Retinal pigment epithelial cell (primary cell): ENCODE data around the gene GRIN3A.

Source experiments
- DNase-seq: peaks from one replicate; pipeline ENCODE4 v3.0.0-alpha.2; 2010; ENCODE audit warnings: low read depth
- H3K4me3 ChIP-seq: 2 replicates; pipeline ENCODE4 v1.5.1; 2011; ENCODE audit warnings: mild to moderate bottlenecking, low read length, control low read depth, moderate library complexity
- CTCF ChIP-seq: conservative IDR thresholded peaks from 2 replicates; pipeline ENCODE4 v1.5.1; 2011; ENCODE audit warnings: low read depth, low read length, control low read depth, inconsistent platforms

GRIN3A gene

GRCh38 chr9:101582553-101582952 lies 155.9 kb downstream of the GRIN3A start:
- TF ChIP-seq CTCF = no peak
- DNase-seq = no peak
- no peak overlapping the region for H3K4me3 ChIP-seq

- DNase-seq = no peak
- no peak for TF ChIP-seq CTCF
- no peak overlapping the region for H3K4me3 ChIP-seq
Observed at GRCh38 chr9:101579711-101580545, 158.5 kb downstream of the GRIN3A start.

- no peak overlapping the region for H3K4me3 ChIP-seq
- no peak for DNase-seq
- no peak for TF ChIP-seq CTCF
Observed at GRCh38 chr9:101578378-101578777, 160.1 kb downstream of the GRIN3A start.

- H3K4me3 ChIP-seq = no peak overlapping the region
- DNase-seq = no peak
- no peak for TF ChIP-seq CTCF
Observed at GRCh38 chr9:101574731-101575333, 163.6 kb downstream of the GRIN3A start.

- DNase-seq = no peak
- TF ChIP-seq CTCF = no peak
Observed at GRCh38 chr9:101572316-101572715, 166.1 kb downstream of the GRIN3A start.

GRCh38 chr9:101571114-101571513 lies 167.3 kb downstream of the GRIN3A start:
- no peak for TF ChIP-seq CTCF
- no peak for DNase-seq
- H3K4me3 ChIP-seq = no peak overlapping the region

More at GRCh38 chr9:101572316-101572715, 166.1 kb downstream of the GRIN3A start:
- H3K4me3 ChIP-seq = no peak overlapping the region
